HFF-Myc (cell line): Measurements from ENCODE around the gene DUSP15.

Experiments
- DNase-seq: peaks from one replicate; pipeline ENCODE4 v3.0.0-alpha.2; 2011; ENCODE audit warnings: low read depth; ENCODE audit errors: extremely low read depth
- H3K4me3 ChIP-seq: replicated peaks from 2 replicates; pipeline ENCODE4 v1.5.1; 2011; ENCODE audit warnings: low read depth, mild to moderate bottlenecking, control low read depth, low read length
- TF ChIP-seq, protein P1 (sequence below): IDR thresholded peaks from 2 replicates; pipeline ENCODE4 v1.5.1; 2012; ENCODE audit warnings: mild to moderate bottlenecking, low read depth, low read length, control low read depth; ENCODE audit errors: missing control alignments

DUSP15 gene

DNA sequence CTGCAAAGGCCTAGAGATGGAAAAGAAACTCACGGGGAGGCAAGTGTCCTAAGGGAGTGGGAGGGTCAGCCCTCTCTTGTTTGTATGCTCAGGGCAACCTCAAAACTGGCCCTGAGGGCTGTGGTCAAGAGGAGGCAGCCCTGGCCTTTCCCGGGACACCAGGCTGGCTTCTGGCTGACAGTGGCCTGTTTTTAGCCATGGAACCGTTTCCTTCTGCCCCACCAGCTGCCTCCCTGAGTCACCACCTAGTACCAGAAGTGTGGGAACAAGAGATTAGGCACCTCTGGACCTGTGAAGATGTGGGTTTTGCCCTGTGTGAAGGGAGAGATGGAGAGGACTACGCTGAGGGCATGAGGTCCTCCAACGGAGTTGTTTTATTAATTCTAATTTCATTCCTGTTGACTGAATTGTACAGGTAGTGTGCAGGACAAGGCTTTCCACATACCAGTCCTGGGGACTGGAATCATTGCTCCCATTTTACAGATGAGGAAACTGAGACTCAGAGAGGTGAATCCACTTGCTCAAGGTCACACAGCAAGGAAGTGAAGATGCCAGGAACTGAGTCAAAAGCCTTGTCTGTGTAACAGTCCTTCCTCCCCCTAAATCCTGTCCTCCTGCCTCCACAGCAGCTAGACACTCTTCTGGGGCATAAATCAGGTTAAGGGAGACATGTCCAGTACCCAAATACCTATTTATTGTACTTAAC is 30.4 kb downstream of the DUSP15 start:
- H3K4me3 ChIP-seq = no peak overlapping the region
- TF ChIP-seq, protein P1, sequence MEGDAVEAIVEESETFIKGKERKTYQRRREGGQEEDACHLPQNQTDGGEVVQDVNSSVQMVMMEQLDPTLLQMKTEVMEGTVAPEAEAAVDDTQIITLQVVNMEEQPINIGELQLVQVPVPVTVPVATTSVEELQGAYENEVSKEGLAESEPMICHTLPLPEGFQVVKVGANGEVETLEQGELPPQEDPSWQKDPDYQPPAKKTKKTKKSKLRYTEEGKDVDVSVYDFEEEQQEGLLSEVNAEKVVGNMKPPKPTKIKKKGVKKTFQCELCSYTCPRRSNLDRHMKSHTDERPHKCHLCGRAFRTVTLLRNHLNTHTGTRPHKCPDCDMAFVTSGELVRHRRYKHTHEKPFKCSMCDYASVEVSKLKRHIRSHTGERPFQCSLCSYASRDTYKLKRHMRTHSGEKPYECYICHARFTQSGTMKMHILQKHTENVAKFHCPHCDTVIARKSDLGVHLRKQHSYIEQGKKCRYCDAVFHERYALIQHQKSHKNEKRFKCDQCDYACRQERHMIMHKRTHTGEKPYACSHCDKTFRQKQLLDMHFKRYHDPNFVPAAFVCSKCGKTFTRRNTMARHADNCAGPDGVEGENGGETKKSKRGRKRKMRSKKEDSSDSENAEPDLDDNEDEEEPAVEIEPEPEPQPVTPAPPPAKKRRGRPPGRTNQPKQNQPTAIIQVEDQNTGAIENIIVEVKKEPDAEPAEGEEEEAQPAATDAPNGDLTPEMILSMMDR = no peak
- no peak for DNase-seq

DNA sequence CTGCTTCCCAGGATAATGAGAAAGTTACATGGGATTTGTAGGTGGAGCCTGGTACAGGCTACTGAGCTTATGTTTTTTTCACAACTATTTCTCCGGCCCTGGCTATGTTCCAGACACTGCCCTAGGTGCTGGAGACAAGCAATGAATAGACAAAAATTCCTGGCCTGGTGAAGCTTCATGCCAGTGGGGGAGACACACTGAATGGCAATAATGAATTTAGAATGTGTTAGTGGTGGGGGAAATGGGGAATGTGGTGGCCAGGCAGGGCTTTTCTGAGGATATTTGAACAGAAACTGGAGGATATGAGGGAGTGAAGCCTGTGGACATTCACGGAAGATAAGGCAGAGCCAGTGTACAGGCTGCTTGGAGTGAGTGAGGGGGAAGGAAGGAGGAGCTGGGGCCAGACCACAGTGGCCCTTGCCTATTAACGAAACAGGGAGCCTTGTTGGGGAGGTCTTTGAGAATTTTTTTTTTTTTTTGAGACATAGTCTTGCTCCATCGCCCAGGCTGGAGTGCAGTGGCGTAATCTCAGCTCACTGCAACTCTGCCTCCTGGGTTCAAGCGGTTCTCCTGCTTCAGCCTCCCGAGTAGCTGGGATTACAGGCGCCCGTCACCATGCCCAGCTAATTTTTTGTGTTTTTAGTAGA is 31.6 kb downstream of the DUSP15 start:
- TF ChIP-seq, protein P1 = no peak
- H3K4me3 ChIP-seq = no peak overlapping the region
- no peak for DNase-seq

DNA sequence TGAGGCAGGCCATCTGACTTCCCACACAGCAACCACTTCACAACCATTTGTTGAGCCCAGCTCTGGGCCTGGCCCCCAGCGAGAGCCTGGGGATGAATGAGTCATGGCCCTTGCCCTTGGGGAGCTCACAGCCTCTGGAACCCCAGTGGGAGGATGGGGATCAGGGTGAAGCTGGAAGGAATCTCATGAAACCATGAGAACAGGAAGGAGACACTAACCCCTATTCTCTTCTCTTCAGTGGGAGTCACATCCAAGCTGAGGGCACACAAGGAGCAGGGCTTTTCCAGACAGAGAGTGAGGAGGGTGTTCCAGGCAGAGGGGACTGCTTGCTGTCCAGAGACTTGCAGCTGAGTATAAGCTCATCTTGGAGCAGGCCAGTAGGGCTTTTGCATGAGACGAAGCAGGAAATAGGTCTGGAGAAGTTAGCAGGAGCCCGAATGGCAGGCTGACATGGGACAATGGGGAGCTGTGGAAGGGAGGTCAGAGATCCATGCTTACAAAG is 32.4 kb downstream of the DUSP15 start:
- no peak for DNase-seq
- TF ChIP-seq, protein P1 = no peak
- no peak overlapping the region for H3K4me3 ChIP-seq

DNA sequence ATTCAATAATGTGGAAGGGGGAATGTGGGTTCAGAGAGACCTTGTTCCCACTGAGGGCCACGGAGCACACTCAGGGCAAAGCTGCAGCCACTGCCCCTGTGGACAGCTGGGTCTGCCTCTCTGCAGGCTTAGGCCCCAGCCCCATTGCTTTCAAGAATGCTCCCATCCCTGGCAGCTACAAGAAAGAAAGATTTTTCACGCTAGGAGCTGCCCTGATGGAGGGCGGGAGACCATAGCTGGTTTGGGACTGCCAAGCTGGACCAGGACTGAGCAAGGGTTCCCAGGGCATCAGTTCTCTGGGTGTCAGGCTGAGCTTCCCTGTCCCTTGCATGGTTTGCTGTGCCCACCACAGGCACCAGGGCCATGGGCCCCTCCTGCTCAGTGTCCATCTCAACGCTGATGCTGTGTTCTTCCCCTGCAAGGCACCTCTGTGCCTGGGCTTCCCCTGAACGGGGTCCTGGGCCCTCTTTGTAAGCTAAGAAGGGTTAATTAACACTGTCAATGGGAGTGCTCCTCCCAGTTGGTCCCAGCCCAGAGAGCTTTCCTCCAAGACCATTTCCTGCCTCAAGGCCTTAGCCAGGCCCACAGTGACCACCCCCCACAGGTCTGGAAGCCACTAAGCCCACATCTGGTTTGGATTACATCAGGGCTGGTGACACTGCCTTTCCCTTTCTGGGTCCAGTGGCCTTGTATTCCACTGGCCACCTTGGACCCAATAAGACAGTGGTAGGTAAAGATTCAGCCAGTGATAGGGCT is 33.3 kb downstream of the DUSP15 start:
- no peak for DNase-seq
- TF ChIP-seq, protein P1 = no peak
- no peak overlapping the region for H3K4me3 ChIP-seq

DNA sequence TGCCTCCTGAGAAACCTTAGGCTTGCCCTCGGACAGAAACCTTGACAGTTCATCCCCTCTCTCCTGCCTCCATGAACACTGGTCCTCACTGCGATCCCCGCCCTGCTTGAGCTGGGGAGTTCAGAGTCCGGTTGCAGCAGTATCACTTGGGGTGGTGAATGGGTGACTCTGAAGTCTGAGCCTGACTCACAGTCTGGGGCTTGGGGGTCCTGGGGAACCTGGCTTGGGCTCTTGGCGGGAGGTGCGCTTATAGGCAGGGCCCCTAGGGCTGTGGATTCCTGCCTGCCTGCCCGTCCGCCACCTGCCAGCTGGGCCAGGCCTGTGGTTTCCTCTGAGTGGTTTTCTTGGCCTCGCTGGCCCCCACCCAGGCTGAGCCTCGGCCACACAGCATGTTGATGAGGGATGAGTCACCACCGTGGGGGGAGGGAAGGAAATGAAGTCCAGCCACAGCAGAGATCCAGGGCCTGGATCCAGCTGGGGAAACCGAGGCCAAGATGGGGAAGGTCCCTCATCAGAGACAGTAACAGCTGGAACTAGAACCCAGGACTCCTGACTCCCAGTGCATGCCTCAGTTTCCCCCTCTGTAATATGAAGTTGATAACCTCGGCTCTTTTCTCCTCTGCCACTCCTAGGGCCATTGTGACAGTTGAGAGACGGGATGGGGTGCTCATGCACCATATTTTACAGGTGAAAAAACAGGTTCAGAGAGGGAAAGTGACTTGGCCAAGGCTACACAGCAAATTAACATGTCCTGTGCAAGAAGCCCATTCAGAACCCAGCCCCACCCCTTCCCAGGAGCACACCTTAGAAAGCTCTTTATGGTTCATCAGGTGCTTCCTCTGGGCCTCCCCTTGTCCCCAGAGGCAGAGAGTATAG is 34.1 kb downstream of the DUSP15 start:
- DNase-seq = peak; percentile 75

More for the DNA sequence above, 34.1 kb downstream of the DUSP15 start:
- TF ChIP-seq, protein P1 = no peak
- no peak overlapping the region for H3K4me3 ChIP-seq
